GM18909 (cell line): ENCODE results near the gene PAX3.

ENCODE experiments used
- ATAC-seq: cut with Tn5 transposase; IDR thresholded peaks from one replicate; pipeline ENCODE4 v1.9.1; 2021; ENCODE audit warnings: mild to moderate bottlenecking; ENCODE audit not compliant: unreplicated experiment, poor library complexity

Gene PAX3

DNA sequence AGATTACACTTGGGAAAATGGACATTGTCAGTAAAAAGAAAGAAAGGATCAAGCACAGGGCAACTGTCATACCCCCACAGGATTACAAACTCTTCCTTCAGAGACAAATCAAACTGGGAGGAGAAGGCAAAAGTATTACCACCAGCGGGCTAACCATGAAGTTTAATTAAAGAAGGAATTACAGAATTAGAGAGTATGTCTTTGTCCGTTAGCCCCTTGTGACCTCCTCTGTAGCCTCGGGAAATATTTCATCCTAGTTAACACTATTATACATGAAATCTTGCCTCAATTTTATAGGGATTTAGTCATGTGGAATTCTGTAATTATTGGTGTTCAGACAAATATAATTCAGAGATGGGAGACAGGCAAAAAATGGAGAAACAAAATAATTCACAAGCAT, 60.7 kb downstream of the PAX3 start:
- ATAC-seq: no peak

- ATAC-seq: no peak
Observed at GRCh38 chr2:222232839-222233238, 66.0 kb downstream of the PAX3 start.

- no peak for ATAC-seq
Observed at GRCh38 chr2:222232372-222232771, 66.4 kb downstream of the PAX3 start.

GRCh38 chr2:222228054-222228453, 70.7 kb downstream of the PAX3 start:
- ATAC-seq: no peak

DNA sequence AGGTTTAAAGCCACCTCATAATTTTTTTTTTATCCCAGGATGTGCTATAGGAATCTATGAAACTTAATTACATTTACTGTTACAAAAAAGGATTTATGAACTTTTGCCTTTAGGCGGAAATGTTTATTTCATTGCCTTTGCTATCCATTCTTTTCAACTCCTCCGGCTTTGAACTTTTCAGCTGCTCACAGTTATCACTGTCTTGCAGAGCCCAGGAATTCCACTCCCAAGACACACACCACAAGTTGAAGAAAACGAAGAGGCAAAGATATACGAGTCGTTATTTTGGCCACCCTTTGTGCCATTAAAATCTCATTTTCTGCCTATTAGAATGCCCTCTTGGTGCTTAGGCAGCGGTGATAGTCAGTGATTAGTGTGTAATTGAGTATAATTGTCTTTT, 80.0 kb downstream of the PAX3 start:
- ATAC-seq: no peak

- ATAC-seq: no peak
Observed at GRCh38 chr2:222217712-222218111, 81.1 kb downstream of the PAX3 start.

DNA sequence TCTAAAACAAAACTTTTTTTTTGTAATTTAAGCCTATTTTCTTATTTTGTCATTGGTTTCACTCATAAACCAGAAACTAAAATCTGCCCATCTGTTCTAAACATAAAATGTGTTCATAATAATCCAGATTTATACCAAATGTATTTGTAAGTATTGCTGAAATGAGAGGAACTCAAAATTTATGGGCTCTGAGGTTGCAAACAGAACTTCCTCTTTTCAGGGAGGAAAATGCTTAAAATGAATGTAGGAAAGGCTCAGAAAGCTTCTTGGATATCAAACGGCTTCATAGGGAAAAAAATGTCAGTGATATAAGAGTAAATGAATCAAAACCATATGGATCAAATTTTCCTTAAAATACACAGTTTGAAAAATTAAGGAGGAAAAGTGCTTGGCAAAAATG, 83.9 kb downstream of the PAX3 start:
- no peak for ATAC-seq

DNA sequence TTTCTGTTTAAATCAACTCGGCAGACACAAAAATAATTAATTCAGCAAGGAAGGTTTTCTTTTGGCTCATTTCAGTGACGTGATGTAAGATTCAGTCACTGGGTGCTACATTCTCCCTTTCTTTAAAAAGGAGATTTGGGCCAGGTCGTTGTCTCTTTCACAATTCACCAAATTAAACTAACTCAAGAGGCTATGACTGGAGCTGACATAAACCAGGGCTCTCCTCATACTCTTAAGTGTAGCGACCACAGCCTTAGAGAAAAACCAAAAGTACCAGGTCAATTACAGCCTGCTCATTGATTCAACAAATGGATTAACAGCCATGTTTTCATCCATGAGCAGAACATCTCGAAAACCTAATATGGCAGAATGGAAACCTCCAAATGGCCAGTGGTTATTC, 85.7 kb downstream of the PAX3 start:
- no peak for ATAC-seq

- no peak for ATAC-seq
Observed at GRCh38 chr2:222212571-222212970, 86.2 kb downstream of the PAX3 start.

DNA sequence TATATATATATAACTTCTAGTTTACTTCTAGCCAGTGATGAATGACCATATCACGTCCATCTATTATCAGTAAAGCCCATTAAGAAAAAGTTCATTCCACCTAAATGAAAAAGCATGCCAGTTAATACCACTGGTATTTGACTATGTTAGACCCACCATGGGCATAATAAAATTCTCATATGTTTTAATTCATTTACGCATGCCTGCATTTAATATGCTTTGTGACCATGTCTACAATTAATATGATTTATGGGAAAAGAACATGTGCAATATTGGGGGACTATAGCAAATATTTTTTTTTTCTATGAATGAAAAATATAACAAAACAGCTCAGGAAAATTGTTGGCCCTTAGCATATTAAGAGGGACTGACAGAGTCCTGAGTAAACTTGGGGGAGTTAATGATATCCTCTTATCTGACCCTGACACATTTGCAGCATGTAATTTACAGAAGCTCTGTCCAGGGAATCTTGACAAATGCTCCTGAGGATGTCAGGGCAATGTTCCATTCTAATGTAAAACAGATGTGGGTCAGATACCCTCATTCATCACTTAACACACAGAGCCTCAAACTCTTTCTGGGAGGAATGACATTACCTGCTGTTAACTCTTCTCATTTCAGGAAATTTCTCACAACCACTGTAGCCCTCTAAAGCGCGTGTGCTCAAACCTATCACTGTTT, 90.6 kb downstream of the PAX3 start:
- ATAC-seq: no peak

GRCh38 chr2:222205136-222205535, 93.7 kb downstream of the PAX3 start:
- no peak for ATAC-seq

DNA sequence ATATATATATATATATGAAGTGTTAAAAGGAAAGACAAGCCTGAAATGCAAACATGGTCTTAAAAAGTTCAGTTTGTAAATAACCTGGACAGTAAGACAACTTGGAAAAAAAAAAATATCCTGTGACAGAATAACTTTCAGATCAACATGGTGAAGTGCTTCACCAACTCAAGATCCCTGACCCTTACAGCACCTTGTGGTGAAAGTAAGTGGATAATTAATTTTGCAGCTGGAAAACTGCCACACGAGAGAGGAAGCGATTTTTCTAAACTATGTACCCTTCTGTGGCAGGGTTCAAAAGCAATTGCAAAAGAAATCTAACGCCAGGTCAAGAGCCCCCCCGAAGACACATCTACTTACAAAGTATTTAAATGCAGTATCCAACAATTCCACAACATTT, 95.8 kb downstream of the PAX3 start:
- no peak for ATAC-seq

DNA sequence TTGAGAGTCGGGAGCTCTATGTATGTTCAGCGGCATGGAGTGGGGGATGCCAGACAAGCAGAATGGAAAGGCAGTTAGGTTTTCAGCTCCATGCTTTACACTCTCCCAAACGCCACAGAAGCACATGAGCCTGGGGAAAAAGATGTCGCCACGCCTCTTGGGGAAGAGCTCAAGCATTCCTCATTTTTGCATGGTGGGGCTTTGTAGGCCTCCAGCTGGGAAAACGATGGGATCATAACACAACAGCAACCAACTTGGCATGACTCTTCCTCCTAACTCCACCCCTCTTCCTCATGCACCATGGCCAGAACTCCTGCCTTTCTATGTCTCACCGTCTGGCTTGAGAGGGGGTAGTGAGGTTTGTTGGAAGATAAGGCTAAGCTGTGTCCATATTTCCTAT, 102.6 kb downstream of the PAX3 start:
- ATAC-seq: no peak

DNA sequence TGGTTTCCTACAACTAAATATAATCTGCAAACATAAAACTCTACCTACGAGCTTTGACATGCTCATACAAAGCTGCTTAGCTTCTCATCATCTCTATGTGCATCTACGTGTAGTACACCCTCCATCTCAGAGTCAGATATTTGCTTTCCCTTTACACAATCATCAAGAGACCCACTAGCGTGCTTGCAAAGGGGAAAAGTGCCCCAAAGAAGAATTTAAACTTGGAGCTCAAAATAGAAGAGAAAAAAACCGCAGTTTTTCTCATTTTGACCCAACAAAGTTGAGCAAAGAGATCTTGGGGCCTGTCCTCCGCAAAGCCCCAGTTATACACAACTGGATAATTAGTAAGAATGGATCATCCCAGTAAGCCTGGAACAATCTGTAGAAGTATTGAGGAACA, 104.1 kb downstream of the PAX3 start:
- ATAC-seq: peak; percentile 90

DNA sequence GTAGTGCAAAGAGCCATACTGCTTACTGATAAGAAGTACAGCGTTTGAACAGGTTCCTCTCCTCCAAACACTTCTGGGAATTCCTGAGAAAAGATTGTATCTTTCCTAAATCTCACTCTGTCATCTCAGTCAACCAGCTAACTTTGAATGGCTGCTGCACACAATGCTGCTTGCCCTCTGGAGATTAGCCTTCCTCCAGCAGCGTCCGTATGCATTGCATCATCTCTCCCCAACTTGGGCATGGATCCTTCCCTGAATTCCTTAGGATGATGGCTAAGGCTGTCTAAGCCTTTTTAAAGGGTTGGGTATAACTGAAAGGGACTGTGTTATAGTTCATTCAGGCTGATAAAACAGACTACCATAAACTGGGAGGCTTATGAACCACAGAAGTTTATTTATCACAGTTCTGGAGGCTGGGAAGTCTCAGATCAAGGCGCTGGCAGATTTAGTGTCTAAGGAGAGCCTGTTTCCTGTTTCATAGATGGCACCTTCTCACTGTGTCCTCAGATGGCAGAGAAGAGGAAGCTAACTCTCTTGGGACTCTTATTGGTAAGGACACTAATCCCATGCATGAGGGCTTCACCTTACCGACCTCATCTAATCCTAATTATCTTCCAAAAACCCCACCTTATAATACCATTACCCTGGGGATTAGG, 105.3 kb downstream of the PAX3 start:
- peak; percentile 57 for ATAC-seq

DNA sequence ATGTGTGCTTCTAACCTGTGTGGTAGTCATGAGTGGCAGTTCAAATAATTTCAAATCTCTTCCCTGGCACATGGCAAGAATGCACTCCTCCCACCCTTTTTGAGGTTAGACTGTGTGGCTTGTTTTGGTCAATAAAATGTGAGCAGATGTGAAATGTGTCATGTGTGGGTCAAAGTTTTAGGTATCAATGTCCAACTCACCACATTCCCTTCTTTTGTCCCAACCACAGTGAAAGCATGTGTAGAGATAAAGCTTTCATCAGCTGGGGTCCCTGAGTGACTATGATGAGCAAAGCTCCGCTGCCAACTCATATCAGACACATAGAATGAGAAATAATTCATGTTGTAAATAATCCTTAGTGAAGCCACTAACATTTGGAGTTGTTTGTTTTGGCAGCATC, 118.2 kb downstream of the PAX3 start:
- no peak for ATAC-seq

- ATAC-seq: no peak
Observed at GRCh38 chr2:222179592-222179991, 119.2 kb downstream of the PAX3 start.

- ATAC-seq: no peak
Observed at GRCh38 chr2:222178450-222178849, 120.3 kb downstream of the PAX3 start.

DNA sequence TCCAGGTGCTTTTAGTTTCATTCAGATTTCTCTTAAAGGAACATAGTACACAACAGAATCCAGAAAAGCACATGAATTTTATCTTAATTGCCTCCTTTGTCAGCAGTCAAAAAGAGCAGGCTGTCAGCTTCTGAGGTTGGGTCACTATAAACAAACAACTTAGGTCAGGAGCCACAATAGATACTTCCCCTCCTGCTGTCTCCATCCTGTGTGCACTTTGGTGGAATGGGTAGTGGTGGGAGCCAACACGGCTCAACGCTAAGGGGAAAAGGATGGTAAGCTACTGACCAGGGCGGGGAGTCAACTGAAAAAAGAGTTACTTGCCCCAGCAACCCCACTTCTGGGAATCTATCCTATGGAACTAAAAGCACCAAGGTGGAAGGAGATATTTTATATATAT, 121.9 kb downstream of the PAX3 start:
- no peak for ATAC-seq

DNA sequence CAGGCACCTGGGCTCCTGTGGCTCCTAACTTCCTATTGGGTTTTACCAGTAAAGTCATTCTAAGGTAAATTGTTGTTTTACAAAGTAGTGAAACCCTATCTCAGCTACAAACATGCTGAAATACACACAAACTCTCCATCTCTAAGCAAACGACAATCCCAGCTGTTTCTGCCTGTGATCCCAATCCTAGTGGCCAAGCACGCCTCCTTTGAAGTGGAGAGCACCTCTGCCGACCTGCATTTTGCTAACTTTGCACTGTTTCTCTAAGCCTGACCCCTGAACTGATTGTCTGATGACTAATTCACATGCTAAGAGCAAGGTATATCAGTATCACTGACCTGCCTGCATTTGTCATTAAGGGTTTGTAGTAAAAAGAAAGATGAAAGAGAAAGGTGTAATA, 124.3 kb downstream of the PAX3 start:
- ATAC-seq: no peak

- no peak for ATAC-seq
Observed at GRCh38 chr2:222169346-222169745, 129.5 kb downstream of the PAX3 start.

GRCh38 chr2:222167762-222168161, 131.0 kb downstream of the PAX3 start:
- no peak for ATAC-seq
